ENCODE data around the gene UBL3.

DNA sequence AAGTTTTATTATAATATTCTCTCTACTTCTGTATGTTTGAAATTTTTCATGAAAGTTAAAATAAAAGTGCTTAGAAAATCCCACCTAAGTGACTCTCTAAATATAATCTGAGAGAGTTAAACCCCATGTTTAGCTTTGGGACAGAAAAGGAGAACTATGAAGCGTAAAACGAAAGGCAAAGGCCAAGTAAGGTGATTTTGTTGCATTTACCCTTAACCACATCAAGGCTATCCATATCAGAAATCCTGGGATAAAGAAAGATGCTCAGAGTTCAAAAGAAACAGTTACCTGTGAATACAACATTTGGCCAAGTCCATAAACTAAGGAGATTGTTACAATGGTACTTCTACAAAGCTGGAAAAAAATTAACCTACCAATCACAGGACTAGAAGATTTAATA lies 31.3 kb downstream of the UBL3 start:
- TF ChIP-seq POLR2AphosphoS5 (IDR thresholded peaks at IDR 0.05; ENCODE audit: low read depth, low read length): no peak
- no peak for TF ChIP-seq POLR2A (IDR thresholded peaks at IDR 0.05; ENCODE audit: low read depth, low read length)
- TF ChIP-seq TAF1 (IDR thresholded peaks at IDR 0.05; ENCODE audit: low read depth, low read length): no peak

All from GM12891 (cell line).